GM12878 (cell line): ENCODE measurements around the gene AKAP1. TPM values are rescaled to one million over a fixed set of nuclear protein-coding genes. Genes with fewer than 3 reads are reported as not detected.

ENCODE experiments used
- ATAC-seq: fragments of 200-7000 bp; cut with Tn5 transposase; 3 replicates; pipeline ENCODE4 v1.9.1; 2020; ENCODE audit warnings: mild to moderate bottlenecking, moderate library complexity
- BruUV-seq: library from RNA; stranded (reverse); fragments of 400-500 nt; replicated peaks from 2 replicates; lab custom pipeline; 2021; lab: Mats Ljungman, UMichigan
- CTCF ChIA-PET: fragments of 300-600 bp; sonication (Branson Sonifier 250); formaldehyde crosslinking; extraction: SDS; loops from one replicate; lab custom pipeline; 2021; ENCODE audit warnings: inconsistent platforms; lab: Yijun Ruan, JAX
- POLR2A ChIA-PET: fragments of 350-600 bp; formaldehyde crosslinking; extraction: SDS; loops from one replicate; lab custom pipeline; 2021; ENCODE audit warnings: inconsistent platforms; lab: Charles Lee
- RAD21 ChIA-PET: fragments of 300-600 bp; sonication (Branson Sonifier 250); formaldehyde crosslinking; loops from one replicate; lab custom pipeline; 2023; ENCODE audit warnings: antibody characterized with exemption; ENCODE audit not compliant: unreplicated experiment; lab: Charles Lee
- SMC1A ChIA-PET: fragments of 300-600 bp; sonication (Branson Sonifier 250); formaldehyde crosslinking; loops from one replicate; lab custom pipeline; 2023; ENCODE audit not compliant: unreplicated experiment, uncharacterized antibody; lab: Charles Lee
- DNase-seq: peaks from one replicate; pipeline ENCODE4 v3.0.0-alpha.2; 2011; ENCODE audit warnings: low read depth, low spot score
- FAIRE-seq: peaks from 3 replicates; lab custom pipeline; 2011; peaks lifted over from hg19 to GRCh38; lab: Jason Lieb, UNC
- H2AFZ ChIP-seq: 2 replicates; pipeline ENCODE4 v1.6.0; 2011; ENCODE audit warnings: low read depth, low read length, control low read depth; ENCODE audit not compliant: control insufficient read depth
- H3K27ac ChIP-seq: 2 replicates; pipeline ENCODE4 v1.5.1; 2011; ENCODE audit warnings: control low read depth; ENCODE audit not compliant: control insufficient read depth, insufficient read depth
- H3K27me3 ChIP-seq, 2 experiments: replicated peaks in 1 of 2; 2 replicates each; pipeline versions ENCODE4 v1.6.0 to v1.6.1; 2011; ENCODE audit warnings: low read length in 1 of 2; ENCODE audit not compliant: control insufficient read depth in 2 of 2, insufficient read depth in 2 of 2
- H3K36me3 ChIP-seq, 2 experiments: 2 replicates each; pipeline ENCODE4 v1.5.1; 2011; ENCODE audit warnings: low read length in 1 of 2; ENCODE audit not compliant: control insufficient read depth in 2 of 2, insufficient read depth in 2 of 2
- H3K4me1 ChIP-seq: 2 replicates; pipeline ENCODE4 v1.6.1; 2011; ENCODE audit warnings: mild to moderate bottlenecking, low read length, moderate library complexity, mixed read lengths; ENCODE audit not compliant: control insufficient read depth, insufficient read depth
- H3K4me2 ChIP-seq: 2 replicates; pipeline ENCODE4 v1.6.0; 2011; ENCODE audit warnings: control low read depth; ENCODE audit not compliant: control insufficient read depth, insufficient read depth
- H3K4me3 ChIP-seq: fragments of 200-600 bp; sonication (generic); 2 replicates; pipeline ENCODE4 v1.5.1; 2016
- H3K79me2 ChIP-seq: 2 replicates; pipeline ENCODE4 v1.6.0; 2011; ENCODE audit warnings: low read length; ENCODE audit not compliant: control insufficient read depth, insufficient read depth
- H3K9ac ChIP-seq: 2 replicates; pipeline ENCODE4 v1.8.0; 2011; ENCODE audit warnings: low read length, control low read depth, mixed read lengths; ENCODE audit not compliant: control insufficient read depth, insufficient read depth
- H3K9me3 ChIP-seq: replicated peaks from 3 replicates; pipeline ENCODE4 v1.5.1; 2011; ENCODE audit warnings: mild to moderate bottlenecking, low read length; ENCODE audit not compliant: control insufficient read depth, insufficient read depth
- H4K20me1 ChIP-seq: 2 replicates; pipeline ENCODE4 v1.6.0; 2011; ENCODE audit not compliant: control insufficient read depth, insufficient read depth
- ATF7 ChIP-seq: fragments of 450-650 bp; IDR thresholded peaks from 2 replicates; pipeline ENCODE4 v1.6.1; 2016; ENCODE audit warnings: low read depth, mild to moderate bottlenecking
- CBX5 ChIP-seq: sonication (generic); IDR thresholded peaks from 2 replicates; pipeline ENCODE4 v1.6.1; 2016; ENCODE audit warnings: low read depth, moderate library complexity, mild to moderate bottlenecking, inconsistent platforms
- CEBPB ChIP-seq, 2 experiments: fragments of 150-350 bp in 1 of 2; IDR thresholded peaks; 2 replicates each; pipeline ENCODE4 v1.6.1; 2012 to 2014; ENCODE audit warnings: low read depth in 2 of 2, low read length in 2 of 2, borderline replicate concordance in 1 of 2, inconsistent platforms in 1 of 2
- ESRRA ChIP-seq: IDR thresholded peaks from 2 replicates; pipeline ENCODE4 v1.6.1; 2012; ENCODE audit warnings: mild to moderate bottlenecking, low read length, improper control_type of control experiment
- EZH2 ChIP-seq: IDR thresholded peaks from 2 replicates; pipeline ENCODE4 v1.6.1; 2012; ENCODE audit warnings: low read depth, mild to moderate bottlenecking, control low read depth, inconsistent platforms, low read length, borderline replicate concordance; ENCODE audit not compliant: control insufficient read depth
- KAT2A ChIP-seq: conservative IDR thresholded peaks from 2 replicates; pipeline ENCODE4 v1.6.1; 2011; ENCODE audit warnings: low read depth, low read length; ENCODE audit not compliant: control insufficient read depth
- RCOR1 ChIP-seq: conservative IDR thresholded peaks from 2 replicates; pipeline ENCODE4 v1.6.1; 2012; ENCODE audit warnings: low read depth, low read length, improper control_type of control experiment
- SIX5 ChIP-seq: IDR thresholded peaks from 2 replicates; pipeline ENCODE4 v1.6.1; 2011; ENCODE audit warnings: mild to moderate bottlenecking, low read depth, low read length, moderate library complexity; ENCODE audit not compliant: severe bottlenecking
- SP1 ChIP-seq: IDR thresholded peaks from one replicate; pipeline ENCODE4 v1.6.1; 2011; ENCODE audit warnings: low read depth, low read length
- TCF3 ChIP-seq: IDR thresholded peaks from 2 replicates; pipeline ENCODE4 v1.6.1; 2012; ENCODE audit warnings: low read depth, mild to moderate bottlenecking, low read length, borderline replicate concordance; ENCODE audit not compliant: insufficient read depth
- ZNF217 ChIP-seq: fragments of 450-650 bp; IDR thresholded peaks from 2 replicates; pipeline ENCODE4 v1.6.1; 2017; ENCODE audit warnings: antibody characterized with exemption, mild to moderate bottlenecking
- ZNF687 ChIP-seq: fragments of 450-650 bp; IDR thresholded peaks from 2 replicates; pipeline ENCODE4 v1.6.1; 2017; ENCODE audit warnings: mild to moderate bottlenecking, moderate library complexity
- WGBS: methylation state at CpG from one replicate; pipeline ENCODE4 v1.1.6; 2016; ENCODE audit warnings: low lambda C conversion rate; ENCODE audit not compliant: insufficient replicate concordance, insufficient coverage; ENCODE audit errors: missing lambda C conversion rate; 5-methylcytosine and 5-hydroxymethylcytosine counted together
- in situ Hi-C: fragments of 300-500 bp; cut with MboI; formaldehyde crosslinking; loops from 9 replicates; pipeline ENCODE4 v1.14.3; 2018; ENCODE audit warnings: mixed read lengths
- intact Hi-C: fragments of 100-400 bp; cut with micrococcal nuclease; formaldehyde crosslinking; loops from one replicate; pipeline ENCODE4 v1.14.2; 2022; ENCODE audit not compliant: unreplicated experiment
- polyA plus RNA-seq, 11 experiments: library from polyadenylated mRNA; depleted of rRNA in 4 of 11; unstranded in 6 of 11; stranded (reverse) in 5 of 11; fragments of >200 nt; fragmentation: Nextera tagmentation in 4 of 11; fragmentation: Illumina TruSeq in 1 of 11; extraction: Ambion mirVana in 4 of 11; extraction: Trizol in 1 of 11; gene quantifications; 1 replicate in 1 of 11; 2 replicates in 10 of 11; pipeline versions ENCODE4 v1.2.1 to v1.2.3, GENCODE V29; 2011 to 2016; ENCODE audit warnings: inconsistent platforms in 2 of 11, missing spikeins in 2 of 11, low read depth in 1 of 11
- total RNA-seq, 4 experiments: library from RNA; depleted of rRNA in 3 of 4; stranded (reverse); fragments of >200 nt in 3 of 4; fragmentation: Illumina TruSeq in 1 of 4; extraction: Trizol in 1 of 4; gene quantifications; 2 replicates each; pipeline versions ENCODE4 v1.2.1 to v1.2.3, GENCODE V29; 2013 to 2021
- TF ChIP-seq, protein P1 (sequence below): fragments of 450-650 bp; IDR thresholded peaks from 2 replicates; pipeline ENCODE4 v1.6.1; 2017; ENCODE audit warnings: mild to moderate bottlenecking, moderate library complexity

Gene AKAP1
- total and polyA plus RNA-seq, 10 of the 15 experiments (the other 5 are each of a cell fraction or from before 2014, with no cell fraction given): 11.9 to 50.5 (median 38.1) TPM

DNA sequence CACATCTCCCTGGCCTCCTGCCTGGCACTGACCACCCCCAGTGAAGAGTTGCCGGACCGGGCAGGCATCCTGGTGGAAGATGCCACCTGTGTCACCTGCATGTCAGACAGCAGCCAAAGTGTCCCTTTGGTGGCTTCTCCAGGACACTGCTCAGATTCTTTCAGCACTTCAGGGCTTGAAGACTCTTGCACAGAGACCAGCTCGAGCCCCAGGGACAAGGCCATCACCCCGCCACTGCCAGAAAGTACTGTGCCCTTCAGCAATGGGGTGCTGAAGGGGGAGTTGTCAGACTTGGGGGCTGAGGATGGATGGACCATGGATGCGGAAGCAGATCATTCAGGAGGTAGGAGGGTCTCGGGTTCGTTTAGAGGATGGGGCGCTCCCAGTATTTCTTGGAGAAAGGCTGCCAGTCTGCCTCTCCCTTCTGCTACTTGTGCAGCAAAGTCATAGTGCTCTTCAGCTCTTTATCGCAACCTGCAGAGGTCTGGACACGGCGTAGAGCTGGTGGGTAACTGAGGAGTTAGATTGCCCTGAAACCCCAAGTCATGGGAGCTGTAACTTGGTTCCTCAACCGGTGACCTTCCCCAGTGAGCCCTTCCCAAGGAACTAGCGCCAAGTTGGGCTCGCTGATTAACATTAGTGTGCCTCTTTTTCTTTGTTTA is 21.9 kb downstream of the AKAP1 start (continued):
- TF ChIP-seq, protein P1, sequence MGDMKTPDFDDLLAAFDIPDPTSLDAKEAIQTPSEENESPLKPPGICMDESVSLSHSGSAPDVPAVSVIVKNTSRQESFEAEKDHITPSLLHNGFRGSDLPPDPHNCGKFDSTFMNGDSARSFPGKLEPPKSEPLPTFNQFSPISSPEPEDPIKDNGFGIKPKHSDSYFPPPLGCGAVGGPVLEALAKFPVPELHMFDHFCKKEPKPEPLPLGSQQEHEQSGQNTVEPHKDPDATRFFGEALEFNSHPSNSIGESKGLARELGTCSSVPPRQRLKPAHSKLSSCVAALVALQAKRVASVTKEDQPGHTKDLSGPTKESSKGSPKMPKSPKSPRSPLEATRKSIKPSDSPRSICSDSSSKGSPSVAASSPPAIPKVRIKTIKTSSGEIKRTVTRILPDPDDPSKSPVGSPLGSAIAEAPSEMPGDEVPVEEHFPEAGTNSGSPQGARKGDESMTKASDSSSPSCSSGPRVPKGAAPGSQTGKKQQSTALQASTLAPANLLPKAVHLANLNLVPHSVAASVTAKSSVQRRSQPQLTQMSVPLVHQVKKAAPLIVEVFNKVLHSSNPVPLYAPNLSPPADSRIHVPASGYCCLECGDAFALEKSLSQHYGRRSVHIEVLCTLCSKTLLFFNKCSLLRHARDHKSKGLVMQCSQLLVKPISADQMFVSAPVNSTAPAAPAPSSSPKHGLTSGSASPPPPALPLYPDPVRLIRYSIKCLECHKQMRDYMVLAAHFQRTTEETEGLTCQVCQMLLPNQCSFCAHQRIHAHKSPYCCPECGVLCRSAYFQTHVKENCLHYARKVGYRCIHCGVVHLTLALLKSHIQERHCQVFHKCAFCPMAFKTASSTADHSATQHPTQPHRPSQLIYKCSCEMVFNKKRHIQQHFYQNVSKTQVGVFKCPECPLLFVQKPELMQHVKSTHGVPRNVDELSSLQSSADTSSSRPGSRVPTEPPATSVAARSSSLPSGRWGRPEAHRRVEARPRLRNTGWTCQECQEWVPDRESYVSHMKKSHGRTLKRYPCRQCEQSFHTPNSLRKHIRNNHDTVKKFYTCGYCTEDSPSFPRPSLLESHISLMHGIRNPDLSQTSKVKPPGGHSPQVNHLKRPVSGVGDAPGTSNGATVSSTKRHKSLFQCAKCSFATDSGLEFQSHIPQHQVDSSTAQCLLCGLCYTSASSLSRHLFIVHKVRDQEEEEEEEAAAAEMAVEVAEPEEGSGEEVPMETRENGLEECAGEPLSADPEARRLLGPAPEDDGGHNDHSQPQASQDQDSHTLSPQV: no peak

DNA sequence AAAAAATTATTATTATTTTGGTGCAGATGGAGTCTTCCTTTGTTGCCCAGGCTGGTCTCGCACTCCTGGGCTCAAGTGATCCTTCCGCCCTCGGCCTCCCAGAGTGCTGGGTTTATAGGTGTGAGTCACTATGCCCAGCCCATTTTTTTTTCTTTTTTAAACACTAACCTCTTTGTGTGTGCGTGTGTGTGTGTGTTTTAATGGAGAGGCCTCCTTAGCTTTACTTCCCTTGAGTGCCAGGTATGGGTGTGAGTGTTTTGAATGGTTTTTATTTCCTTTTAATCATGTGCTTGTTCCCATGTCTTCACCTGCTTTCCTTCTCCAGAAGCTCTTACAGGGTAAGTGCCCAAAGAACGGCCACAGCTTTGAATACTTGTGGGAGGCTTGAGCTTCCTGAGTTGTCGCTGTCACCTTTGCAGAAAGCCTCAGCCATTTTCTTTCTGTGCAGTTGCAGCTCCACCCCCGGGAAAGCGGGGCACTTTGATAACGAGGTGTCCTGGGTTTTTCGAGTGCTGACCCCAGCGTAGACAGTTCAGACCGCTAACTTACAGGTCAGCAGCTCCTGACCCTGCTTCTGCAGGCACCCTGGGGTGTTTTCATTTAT is 22.6 kb downstream of the AKAP1 start:
- ATAC-seq: no peak
- Histone ChIP-seq H3K9me3 (no peaks in the 10 kb centered on the region), H3K36me3 (peaks cover 15 to 31% of the 10 kb centered on the region in 2 experiments), H3K9ac (no peak overlapping the region), H3K4me3 (no peak overlapping the region), H3K27me3 (no peaks in the 10 kb centered on the region), H2AFZ (no peak overlapping the region), H3K4me1 (no peaks in the 10 kb centered on the region), H3K4me2 (no peak overlapping the region), H3K27ac (no peak overlapping the region), H4K20me1 (no peaks in the 10 kb centered on the region), H3K79me2 (no peaks in the 10 kb centered on the region; the same call in none of the 2 replicates)
- ChIA-PET CTCF (interaction anchor here (1.2 to 1.4 kb wide), 2 partner anchors 16 to 20 kb away, joined by 3 to 4 read pairs; no protein-coding TSS in a partner anchor), RAD21 (no interaction called here), POLR2A (interaction anchor here (0.6 kb wide), 1 partner anchor 31 kb away, joined by 3 read pairs; no protein-coding TSS in a partner anchor), SMC1A (interaction anchor here (1.0 kb wide), 1 partner anchor 27 kb away, joined by 3 read pairs; no protein-coding TSS in a partner anchor)
- no peak for DNase-seq
- intact Hi-C loops (no loop called here), in situ Hi-C loops (no loop called here)
- WGBS: 94% methylated on average over 12 of the region's 12 CpGs
- FAIRE-seq: no peak
- no TSS peak for BruUV-seq
- TF ChIP-seq CBX5 (no peak), CEBPB (IDR thresholded peaks at IDR 0.05; ENCODE audit: borderline replicate concordance in 1 of 2, low read depth in 2 of 2, low read length in 2 of 2) (no peak), ESRRA (no peak), KAT2A (no peak), ZNF687 (no peak), SIX5 (no peak), RCOR1 (no peak), ZNF217 (no peak), EZH2 (no peak), TCF3 (no peak), SP1 (no peak), ATF7 (no peak)
